Measurements from ENCODE around the gene SLC25A29.

Gene SLC25A29

GRCh38 chr14:100340423-100340813 lies 34.2 kb upstream of the SLC25A29 start:
- Histone ChIP-seq H3K9me3 (replicated peaks in 1 of 2; ENCODE audit: control insufficient read depth in 2 of 2, insufficient read depth in 1 of 2, low read depth in 1 of 2, low read length in 2 of 2) (no peaks in the 10 kb centered on the region), H3K27ac (replicated peaks; ENCODE audit: low read length) (no peak overlapping the region), H3K4me2 (ENCODE audit: insufficient read depth, low read length, poor library complexity, severe bottlenecking) (no peak overlapping the region)

DNA sequence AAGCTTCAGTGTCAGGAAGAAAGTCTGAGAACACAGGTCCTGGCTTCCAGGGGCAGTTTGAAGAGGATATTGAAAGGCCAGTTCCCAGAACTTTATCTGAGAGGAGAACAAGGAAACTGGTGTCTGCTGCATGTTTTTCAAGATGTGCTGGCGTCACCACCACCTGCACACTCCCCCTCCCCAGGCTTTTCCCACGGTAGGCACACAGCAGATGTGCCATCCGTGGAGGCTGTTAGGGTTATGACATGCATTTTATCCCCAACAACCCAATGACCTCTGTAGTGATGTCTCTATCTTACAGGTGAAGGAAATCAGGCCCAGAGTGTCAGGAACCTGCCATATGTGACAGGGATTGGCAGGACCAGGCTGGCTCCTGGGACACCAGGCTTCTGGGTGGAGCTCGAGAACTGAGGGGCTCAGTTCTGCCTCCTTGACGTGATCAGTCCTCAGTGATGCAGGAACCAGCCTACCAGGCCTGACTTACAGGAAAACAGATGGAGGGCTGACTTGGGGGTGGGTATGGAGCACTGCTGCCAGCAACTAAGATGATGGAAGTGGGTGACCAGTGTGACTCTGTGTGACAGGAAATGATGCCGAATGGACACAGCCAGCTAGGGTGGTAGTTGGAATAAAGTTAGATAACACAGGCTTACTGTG lies 33.6 kb upstream of the SLC25A29 start:
- H3K4ac ChIP-seq (ENCODE audit: low read length) = no peak overlapping the region
- no peak overlapping the region for H4K8ac ChIP-seq (ENCODE audit: low read depth, low read length)
- H3K4me3 ChIP-seq (ENCODE audit: low read length in 2 of 2) = no peak overlapping the region
- no peaks in the 10 kb centered on the region for H3K27me3 ChIP-seq (ENCODE audit: control insufficient read depth in 3 of 3, insufficient read depth in 3 of 3, low read depth in 1 of 3, low read length in 3 of 3)
- no peak overlapping the region for H3K27ac ChIP-seq (replicated peaks; ENCODE audit: low read length)
- H2BK15ac ChIP-seq (ENCODE audit: low read length) = no peak overlapping the region
- H3K14ac ChIP-seq (ENCODE audit: low read length) = no peak overlapping the region
- peaks cover 27 to 67% of the 10 kb centered on the region in 2 donors for H3K36me3 ChIP-seq (replicated peaks in 1 of 2; ENCODE audit: control insufficient read depth in 2 of 2, insufficient read depth in 2 of 2, low read length in 2 of 2)
- H3K9ac ChIP-seq (ENCODE audit: low read depth, low read length, poor library complexity) = no peak overlapping the region
- H3K9me3 ChIP-seq (replicated peaks in 1 of 2; ENCODE audit: control insufficient read depth in 2 of 2, insufficient read depth in 1 of 2, low read depth in 1 of 2, low read length in 2 of 2) = no peaks in the 10 kb centered on the region
- no peak overlapping the region for H2BK12ac ChIP-seq (ENCODE audit: low read length)
- no peak overlapping the region for H2AK5ac ChIP-seq (ENCODE audit: low read depth, low read length)
- H2BK120ac ChIP-seq (ENCODE audit: low read depth, low read length) = peak overlapping the region; percentile 47
- WGBS, 2 donors (ENCODE audit: extremely low coverage in 2 of 2, insufficient read length in 2 of 2, insufficient replicate concordance in 1 of 2) = no CpG with 5 or more reads among the region's 6 CpGs
- H3K4me2 ChIP-seq (ENCODE audit: insufficient read depth, low read length, poor library complexity, severe bottlenecking) = no peak overlapping the region
- H3K23ac ChIP-seq (ENCODE audit: low read depth, low read length, poor library complexity) = no peak overlapping the region
- H3K79me1 ChIP-seq (ENCODE audit: low read depth, low read length) = peaks cover 1% of the 10 kb centered on the region
- H3K18ac ChIP-seq (ENCODE audit: low read length) = no peak overlapping the region
- no peaks in the 10 kb centered on the region for H3K4me1 ChIP-seq (ENCODE audit: control insufficient read depth in 2 of 2, insufficient read depth in 1 of 2, low read depth in 1 of 2, low read length in 2 of 2)
- H2AFZ ChIP-seq (ENCODE audit: low read length) = no peak overlapping the region
- no peak overlapping the region for H4K91ac ChIP-seq (ENCODE audit: low read depth, low read length, poor library complexity)
- no peak overlapping the region for H2BK5ac ChIP-seq (ENCODE audit: low read length)
- no peak for DNase-seq (ENCODE audit: low spot score)

More at GRCh38 chr14:100340423-100340813, 34.2 kb upstream of the SLC25A29 start:
- Histone ChIP-seq H4K8ac (ENCODE audit: low read depth, low read length) (no peak overlapping the region), H2AFZ (ENCODE audit: low read length) (no peak overlapping the region), H3K27me3 (ENCODE audit: control insufficient read depth in 3 of 3, insufficient read depth in 3 of 3, low read depth in 1 of 3, low read length in 3 of 3) (no peaks in the 10 kb centered on the region), H3K79me1 (ENCODE audit: low read depth, low read length) (peaks cover 1% of the 10 kb centered on the region), H3K23ac (ENCODE audit: low read depth, low read length, poor library complexity) (no peak overlapping the region), H2BK15ac (ENCODE audit: low read length) (no peak overlapping the region), H3K14ac (ENCODE audit: low read length) (no peak overlapping the region), H3K18ac (ENCODE audit: low read length) (no peak overlapping the region), H4K91ac (ENCODE audit: low read depth, low read length, poor library complexity) (no peak overlapping the region), H3K9ac (ENCODE audit: low read depth, low read length, poor library complexity) (no peak overlapping the region), H3K4ac (ENCODE audit: low read length) (no peak overlapping the region), H2AK5ac (ENCODE audit: low read depth, low read length) (no peak overlapping the region), H3K4me1 (ENCODE audit: control insufficient read depth in 2 of 2, insufficient read depth in 1 of 2, low read depth in 1 of 2, low read length in 2 of 2) (no peaks in the 10 kb centered on the region), H2BK12ac (ENCODE audit: low read length) (no peak overlapping the region), H2BK5ac (ENCODE audit: low read length) (no peak overlapping the region), H3K4me3 (ENCODE audit: low read length in 2 of 2) (no peak overlapping the region), H2BK120ac (ENCODE audit: low read depth, low read length) (no peak overlapping the region), H3K36me3 (replicated peaks in 1 of 2; ENCODE audit: control insufficient read depth in 2 of 2, insufficient read depth in 2 of 2, low read length in 2 of 2) (peaks cover 27 to 64% of the 10 kb centered on the region in 2 donors)
- WGBS, 2 donors (ENCODE audit: extremely low coverage in 2 of 2, insufficient read length in 2 of 2, insufficient replicate concordance in 1 of 2) = no CpG with 5 or more reads among the region's 6 CpGs
- DNase-seq (ENCODE audit: low spot score) = no peak

- Histone ChIP-seq H3K18ac (ENCODE audit: low read length) (no peak overlapping the region), H3K4me3 (ENCODE audit: low read length in 2 of 2) (no peak overlapping the region), H2AFZ (ENCODE audit: low read length) (no peak overlapping the region), H3K27ac (replicated peaks; ENCODE audit: low read length) (no peak overlapping the region), H2BK120ac (ENCODE audit: low read depth, low read length) (no peak overlapping the region), H4K91ac (ENCODE audit: low read depth, low read length, poor library complexity) (no peak overlapping the region), H2BK12ac (ENCODE audit: low read length) (no peak overlapping the region), H3K9ac (ENCODE audit: low read depth, low read length, poor library complexity) (peak overlapping the region; percentile 72), H3K27me3 (ENCODE audit: control insufficient read depth in 3 of 3, insufficient read depth in 3 of 3, low read depth in 1 of 3, low read length in 3 of 3) (no peaks in the 10 kb centered on the region), H2AK5ac (ENCODE audit: low read depth, low read length) (no peak overlapping the region), H2BK5ac (ENCODE audit: low read length) (no peak overlapping the region), H2BK15ac (ENCODE audit: low read length) (no peak overlapping the region), H3K79me1 (ENCODE audit: low read depth, low read length) (peaks cover 1% of the 10 kb centered on the region), H3K4me1 (ENCODE audit: control insufficient read depth in 2 of 2, insufficient read depth in 1 of 2, low read depth in 1 of 2, low read length in 2 of 2) (no peaks in the 10 kb centered on the region), H4K8ac (ENCODE audit: low read depth, low read length) (no peak overlapping the region), H3K14ac (ENCODE audit: low read length) (peak overlapping the region; percentile 27), H3K36me3 (replicated peaks in 1 of 2; ENCODE audit: control insufficient read depth in 2 of 2, insufficient read depth in 2 of 2, low read length in 2 of 2) (peaks cover 24 to 58% of the 10 kb centered on the region in 2 donors), H3K9me3 (replicated peaks in 1 of 2; ENCODE audit: control insufficient read depth in 2 of 2, insufficient read depth in 1 of 2, low read depth in 1 of 2, low read length in 2 of 2) (no peaks in the 10 kb centered on the region), H3K23ac (ENCODE audit: low read depth, low read length, poor library complexity) (peak overlapping the region; percentile 96), H3K4me2 (ENCODE audit: insufficient read depth, low read length, poor library complexity, severe bottlenecking) (no peak overlapping the region), H3K4ac (ENCODE audit: low read length) (no peak overlapping the region)
- WGBS, 2 donors (ENCODE audit: extremely low coverage in 2 of 2, insufficient read length in 2 of 2, insufficient replicate concordance in 1 of 2) = no CpG with 5 or more reads among the region's 18 CpGs
- no peak for DNase-seq (ENCODE audit: low spot score)
Observed at GRCh38 chr14:100336618-100337530, 30.6 kb upstream of the SLC25A29 start.

GRCh38 chr14:100334904-100335303 lies 28.7 kb upstream of the SLC25A29 start:
- H2AFZ ChIP-seq (ENCODE audit: low read length) = no peak overlapping the region
- H3K9ac ChIP-seq (ENCODE audit: low read depth, low read length, poor library complexity) = peak overlapping the region; percentile 61
- H3K23ac ChIP-seq (ENCODE audit: low read depth, low read length, poor library complexity) = no peak overlapping the region
- H2BK5ac ChIP-seq (ENCODE audit: low read length) = no peak overlapping the region
- no CpG with 5 or more reads among the region's 12 CpGs for WGBS, 2 donors (ENCODE audit: extremely low coverage in 2 of 2, insufficient read length in 2 of 2, insufficient replicate concordance in 1 of 2)
- no peaks in the 10 kb centered on the region for H3K27me3 ChIP-seq (ENCODE audit: control insufficient read depth in 3 of 3, insufficient read depth in 3 of 3, low read depth in 1 of 3, low read length in 3 of 3)
- no peak overlapping the region for H3K4me3 ChIP-seq (ENCODE audit: low read length in 2 of 2)
- no peak overlapping the region for H3K18ac ChIP-seq (ENCODE audit: low read length)
- H3K9me3 ChIP-seq (replicated peaks in 1 of 2; ENCODE audit: control insufficient read depth in 2 of 2, insufficient read depth in 1 of 2, low read depth in 1 of 2, low read length in 2 of 2) = no peaks in the 10 kb centered on the region
- no peak overlapping the region for H4K8ac ChIP-seq (ENCODE audit: low read depth, low read length)
- no peak for DNase-seq (ENCODE audit: low spot score)
- no peak overlapping the region for H2BK120ac ChIP-seq (ENCODE audit: low read depth, low read length)
- H3K79me1 ChIP-seq (ENCODE audit: low read depth, low read length) = peaks cover 1% of the 10 kb centered on the region
- H3K27ac ChIP-seq (replicated peaks; ENCODE audit: low read length) = no peak overlapping the region
- H3K4ac ChIP-seq (ENCODE audit: low read length) = no peak overlapping the region
- H4K91ac ChIP-seq (ENCODE audit: low read depth, low read length, poor library complexity) = no peak overlapping the region
- H3K4me2 ChIP-seq (ENCODE audit: insufficient read depth, low read length, poor library complexity, severe bottlenecking) = no peak overlapping the region
- no peak overlapping the region for H2AK5ac ChIP-seq (ENCODE audit: low read depth, low read length)
- no peak overlapping the region for H3K14ac ChIP-seq (ENCODE audit: low read length)
- H2BK12ac ChIP-seq (ENCODE audit: low read length) = no peak overlapping the region
- H2BK15ac ChIP-seq (ENCODE audit: low read length) = no peak overlapping the region
- peaks cover 15 to 41% of the 10 kb centered on the region in 2 donors for H3K36me3 ChIP-seq (replicated peaks in 1 of 2; ENCODE audit: control insufficient read depth in 2 of 2, insufficient read depth in 2 of 2, low read length in 2 of 2)
- H3K4me1 ChIP-seq (ENCODE audit: control insufficient read depth in 2 of 2, insufficient read depth in 1 of 2, low read depth in 1 of 2, low read length in 2 of 2) = no peaks in the 10 kb centered on the region

All from neuronal stem cell (in vitro differentiated cells).